Keratinocyte (primary cell): ENCODE results near the gene USP35. TPM values are rescaled to one million over a fixed set of nuclear protein-coding genes. Genes with fewer than 3 reads are reported as not detected.

ENCODE experiments used
- DNase-seq: peaks from one replicate; pipeline ENCODE4 v3.0.0-alpha.2; 2011; ENCODE audit warnings: low read depth, missing footprints, low spot score
- FAIRE-seq: peaks from 2 replicates; lab custom pipeline; 2011; peaks lifted over from hg19 to GRCh38; lab: Jason Lieb, UNC
- H2AFZ ChIP-seq: 2 replicates; pipeline ENCODE4 v1.6.0; 2012; ENCODE audit warnings: low read length, control low read depth, inconsistent platforms; ENCODE audit not compliant: control insufficient read depth
- H3K27ac ChIP-seq: 2 replicates; pipeline ENCODE4 v1.5.1; 2011; ENCODE audit warnings: low read length; ENCODE audit not compliant: control insufficient read depth, insufficient read depth
- H3K27me3 ChIP-seq: 3 replicates; pipeline ENCODE4 v1.6.0; 2011; ENCODE audit warnings: low read length; ENCODE audit not compliant: control insufficient read depth, insufficient read depth; ENCODE audit errors: extremely low read depth
- H3K36me3 ChIP-seq, 2 experiments: 2 replicates in 1 of 2; 3 replicates in 1 of 2; pipeline ENCODE4 v1.5.1; 2011; ENCODE audit warnings: low read length in 2 of 2, mild to moderate bottlenecking in 1 of 2; ENCODE audit not compliant: control insufficient read depth in 2 of 2, insufficient read depth in 2 of 2; ENCODE audit errors: extremely low read depth in 1 of 2
- H3K4me1 ChIP-seq: 3 replicates; pipeline ENCODE4 v1.5.1; 2011; ENCODE audit warnings: low read length; ENCODE audit not compliant: control insufficient read depth, insufficient read depth; ENCODE audit errors: extremely low read depth
- H3K4me2 ChIP-seq: 3 replicates; pipeline ENCODE4 v1.6.0; 2011; ENCODE audit warnings: low read depth, low read length; ENCODE audit not compliant: control insufficient read depth, insufficient read depth; ENCODE audit errors: extremely low read depth
- H3K4me3 ChIP-seq, 3 experiments: fragments of 200-600 bp in 1 of 3; sonication (generic) in 1 of 3; 2 replicates in 2 of 3; 3 replicates in 1 of 3; pipeline ENCODE4 v1.5.1; 2011 to 2016; ENCODE audit warnings: low read length in 3 of 3, mild to moderate bottlenecking in 3 of 3, control low read depth in 2 of 3, inconsistent platforms in 1 of 3, low read depth in 1 of 3, mixed read lengths in 1 of 3, mixed run types in 1 of 3, moderate library complexity in 1 of 3; ENCODE audit not compliant: control insufficient read depth in 2 of 3, insufficient read depth in 2 of 3; ENCODE audit errors: extremely low read depth in 1 of 3
- H3K79me2 ChIP-seq: 2 replicates; pipeline ENCODE4 v1.6.0; 2012; ENCODE audit warnings: low read length; ENCODE audit not compliant: control insufficient read depth, insufficient read depth
- H3K9ac ChIP-seq: 3 replicates; pipeline ENCODE4 v1.6.0; 2011; ENCODE audit warnings: low read length; ENCODE audit not compliant: control insufficient read depth, insufficient read depth; ENCODE audit errors: extremely low read depth
- H3K9me1 ChIP-seq: 3 replicates; pipeline ENCODE4 v1.6.0; 2011; ENCODE audit warnings: low read length; ENCODE audit not compliant: control insufficient read depth, insufficient read depth; ENCODE audit errors: extremely low read depth
- H3K9me3 ChIP-seq: 2 replicates; pipeline ENCODE4 v1.5.1; 2012; ENCODE audit warnings: low read depth, low read length; ENCODE audit not compliant: control insufficient read depth
- H4K20me1 ChIP-seq: 3 replicates; pipeline ENCODE4 v1.6.0; 2011; ENCODE audit warnings: low read length; ENCODE audit not compliant: control insufficient read depth, insufficient read depth; ENCODE audit errors: extremely low read depth
- EZH2 ChIP-seq: IDR thresholded peaks from one replicate; pipeline ENCODE4 v1.6.1; 2012; ENCODE audit warnings: inconsistent platforms, mild to moderate bottlenecking, low read length, moderate library complexity
- dilution Hi-C: fragments of 300-500 bp; cut with MboI; formaldehyde crosslinking; loops from one replicate; pipeline ENCODE4 v1.7.0; 2020; ENCODE audit warnings: low sequenced_read_pairs; ENCODE audit not compliant: extremely low pct_ligation_motif_present
- polyA plus RNA-seq, 5 experiments: library from polyadenylated mRNA; depleted of rRNA in 3 of 5; stranded (reverse) in 3 of 5; stranded (forward) in 1 of 5; unstranded in 1 of 5; fragments of >200 nt; gene quantifications; 1 replicate in 1 of 5; 2 replicates in 3 of 5; 3 replicates in 1 of 5; pipeline versions ENCODE4 v1.2.1 to v1.2.3, GENCODE V29; 2011 to 2012; ENCODE audit warnings: missing spikeins in 2 of 5, low read depth in 1 of 5, low replicate concordance in 1 of 5
- TF ChIP-seq, protein P1 (sequence below), 3 experiments: IDR thresholded peaks in 1 of 3; conservative IDR thresholded peaks in 1 of 3; optimal IDR thresholded peaks in 1 of 3; 2 replicates in 2 of 3; 3 replicates in 1 of 3; pipeline versions ENCODE3 to v1.5.1; 2011; ENCODE audit warnings: low read length in 3 of 3, mild to moderate bottlenecking in 3 of 3, moderate library complexity in 2 of 3, control low read depth in 1 of 3, inconsistent platforms in 1 of 3; ENCODE audit not compliant: insufficient read depth in 2 of 3; ENCODE audit errors: extremely low read depth in 1 of 3

USP35 gene
- polyA plus RNA-seq, 1 donor (not counting 4 experiments of a cell fraction or from before 2014, with no cell fraction given): 5.0 TPM

DNA sequence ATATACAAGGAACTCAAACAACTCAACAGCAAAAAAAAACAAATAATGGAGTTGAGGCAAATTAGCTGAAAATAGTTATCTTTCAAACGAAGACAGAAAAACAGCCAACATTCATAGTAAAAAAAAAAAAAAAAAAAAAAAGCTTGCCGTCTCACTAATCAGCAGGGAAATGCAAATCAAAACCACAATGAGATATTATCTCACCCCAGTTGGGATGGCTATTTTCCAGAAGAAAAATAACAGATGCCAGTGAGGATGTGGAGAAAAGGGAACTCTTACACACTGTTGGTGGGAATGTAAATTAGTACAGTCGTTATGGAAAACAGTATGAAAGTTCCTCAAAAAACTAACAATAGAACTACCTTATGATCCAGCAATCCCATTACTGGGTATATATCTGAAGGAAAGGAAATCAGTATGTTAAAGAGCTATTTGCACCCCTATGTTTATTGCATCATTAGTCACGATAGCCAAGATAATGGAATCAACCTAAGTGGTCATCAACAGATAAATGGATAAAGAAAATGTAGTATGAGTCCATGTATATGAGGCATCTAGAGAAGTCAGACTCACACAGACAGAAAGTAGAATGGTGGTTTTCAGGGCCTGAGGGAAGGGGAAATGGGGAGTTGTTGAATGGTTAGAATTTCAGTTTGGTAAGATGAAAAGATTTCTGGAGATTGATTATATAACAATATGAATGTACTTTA is 56.0 kb downstream of the USP35 start:
- Histone ChIP-seq H3K79me2 (no peaks in the 10 kb centered on the region), H3K9me3 (no peaks in the 10 kb centered on the region), H3K9ac (no peak overlapping the region), H3K27ac (no peak overlapping the region), H3K36me3 (no peaks in the 10 kb centered on the region), H3K9me1 (no peaks in the 10 kb centered on the region), H2AFZ (no peak overlapping the region), H3K4me2 (no peak overlapping the region), H3K4me3 (no peak overlapping the region), H3K4me1 (no peaks in the 10 kb centered on the region), H3K27me3 (no peaks in the 10 kb centered on the region), H4K20me1 (no peaks in the 10 kb centered on the region)
- dilution Hi-C loops: no loop called here
- no peak for FAIRE-seq
- no peak for DNase-seq
- no peak for TF ChIP-seq EZH2
- TF ChIP-seq, protein P1, sequence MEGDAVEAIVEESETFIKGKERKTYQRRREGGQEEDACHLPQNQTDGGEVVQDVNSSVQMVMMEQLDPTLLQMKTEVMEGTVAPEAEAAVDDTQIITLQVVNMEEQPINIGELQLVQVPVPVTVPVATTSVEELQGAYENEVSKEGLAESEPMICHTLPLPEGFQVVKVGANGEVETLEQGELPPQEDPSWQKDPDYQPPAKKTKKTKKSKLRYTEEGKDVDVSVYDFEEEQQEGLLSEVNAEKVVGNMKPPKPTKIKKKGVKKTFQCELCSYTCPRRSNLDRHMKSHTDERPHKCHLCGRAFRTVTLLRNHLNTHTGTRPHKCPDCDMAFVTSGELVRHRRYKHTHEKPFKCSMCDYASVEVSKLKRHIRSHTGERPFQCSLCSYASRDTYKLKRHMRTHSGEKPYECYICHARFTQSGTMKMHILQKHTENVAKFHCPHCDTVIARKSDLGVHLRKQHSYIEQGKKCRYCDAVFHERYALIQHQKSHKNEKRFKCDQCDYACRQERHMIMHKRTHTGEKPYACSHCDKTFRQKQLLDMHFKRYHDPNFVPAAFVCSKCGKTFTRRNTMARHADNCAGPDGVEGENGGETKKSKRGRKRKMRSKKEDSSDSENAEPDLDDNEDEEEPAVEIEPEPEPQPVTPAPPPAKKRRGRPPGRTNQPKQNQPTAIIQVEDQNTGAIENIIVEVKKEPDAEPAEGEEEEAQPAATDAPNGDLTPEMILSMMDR (optimal IDR thresholded peaks at IDR 0.05 in 1 of 3, IDR thresholded peaks at IDR 0.05 in 1 of 3, conservative IDR thresholded peaks at IDR 0.05 in 1 of 3; ENCODE audit: extremely low read depth in 1 of 3, insufficient read depth in 2 of 3, low read length in 3 of 3): no peak

DNA sequence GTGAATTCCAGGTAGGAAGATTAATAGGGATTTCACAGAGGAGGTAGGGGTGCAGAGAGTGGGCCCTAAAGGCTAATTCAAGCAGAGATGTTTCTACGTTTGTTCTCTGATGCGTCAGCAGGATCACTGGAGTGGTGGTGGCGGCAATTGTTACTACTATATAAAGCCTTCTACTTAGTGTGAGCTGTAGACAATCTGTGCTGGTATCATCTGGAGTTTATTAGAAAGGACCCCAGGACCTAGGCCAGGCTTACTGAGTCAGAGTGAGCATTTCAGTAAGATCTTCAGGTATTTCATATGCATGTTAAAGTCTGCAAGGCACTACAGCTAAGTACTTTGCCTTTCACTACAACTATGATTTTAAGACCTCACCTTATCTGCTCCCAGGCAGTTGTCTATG is 59.5 kb downstream of the USP35 start:
- no peak for TF ChIP-seq EZH2
- TF ChIP-seq, protein P1 (optimal IDR thresholded peaks at IDR 0.05 in 1 of 3, IDR thresholded peaks at IDR 0.05 in 1 of 3, conservative IDR thresholded peaks at IDR 0.05 in 1 of 3; ENCODE audit: extremely low read depth in 1 of 3, insufficient read depth in 2 of 3, low read length in 3 of 3): no peak
- Histone ChIP-seq H3K36me3 (no peaks in the 10 kb centered on the region), H2AFZ (no peak overlapping the region), H3K4me2 (no peak overlapping the region), H3K27me3 (no peaks in the 10 kb centered on the region), H4K20me1 (no peaks in the 10 kb centered on the region), H3K4me1 (no peaks in the 10 kb centered on the region), H3K9me1 (no peaks in the 10 kb centered on the region), H3K27ac (no peak overlapping the region), H3K9ac (no peak overlapping the region), H3K4me3 (no peak overlapping the region), H3K9me3 (no peaks in the 10 kb centered on the region), H3K79me2 (no peaks in the 10 kb centered on the region)
- dilution Hi-C loops: no loop called here
- no peak for FAIRE-seq
- no peak for DNase-seq
